Suprapubic skin (tissue), 3 donors: Measurements from ENCODE around the gene TNIK.

Experiments
- CTCF ChIP-seq, 2 donors: fragments of 200-600 bp in 1 of 2; fragments of 450-650 bp in 1 of 2; sonication (generic) in 1 of 2; IDR thresholded peaks; one replicate each; pipeline ENCODE4 v1.5.1; 2016 to 2019; ENCODE audit warnings: antibody characterized with exemption in 2 of 2, mild to moderate bottlenecking in 1 of 2, moderate library complexity in 1 of 2
- POLR2AphosphoS5 ChIP-seq, 3 donors: sonication (generic); formaldehyde crosslinking; IDR thresholded peaks; one replicate each; pipeline ENCODE4 v1.6.1; 2017; ENCODE audit warnings: antibody characterized with exemption in 3 of 3

GRCh38 chr3:171363202-171363601 lies 97.0 kb downstream of the TNIK start:
- TF ChIP-seq CTCF (IDR thresholded peaks at IDR 0.05) (no peak), POLR2AphosphoS5 (IDR thresholded peaks at IDR 0.05) (no peak)
